ENCODE results near the gene PLEKHF1.

- TF ChIP-seq EZH2 (IDR thresholded peaks at IDR 0.05), result no peak
- no peak for TF ChIP-seq POLR2AphosphoS5 (IDR thresholded peaks at IDR 0.05; ENCODE audit: borderline replicate concordance, low read depth, low read length)
These were observed 2.1 kb downstream of the PLEKHF1 start for GRCh38 chr19:29667387-29667783.
